HG02610 (cell line): ENCODE results near the gene CDC42BPB.

Source experiments
- ATAC-seq: cut with Tn5 transposase; IDR thresholded peaks from one replicate; pipeline ENCODE4 v1.9.1; 2021; ENCODE audit warnings: mild to moderate bottlenecking, moderate library complexity; ENCODE audit not compliant: unreplicated experiment

Gene CDC42BPB

DNA sequence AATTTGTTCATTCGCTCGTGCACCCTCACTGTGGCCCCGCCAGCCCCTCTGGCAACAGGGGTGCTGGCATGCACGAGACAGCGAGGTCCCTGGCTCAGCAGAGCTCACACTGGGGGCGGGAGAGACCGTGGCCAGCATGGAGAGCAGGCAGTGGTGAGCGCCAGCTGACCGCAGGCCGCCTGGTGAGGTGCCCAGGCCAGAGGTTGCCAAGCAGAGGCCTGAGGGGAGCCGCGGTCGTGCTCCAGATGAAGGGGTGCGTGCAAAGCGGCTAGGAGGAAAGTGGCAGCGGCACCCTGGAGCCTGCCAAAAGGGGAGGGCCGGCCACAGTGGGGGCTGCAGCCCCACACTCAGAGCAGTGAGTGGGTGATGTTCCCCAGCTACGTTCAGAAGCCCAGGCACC, 56.1 kb downstream of the CDC42BPB start:
- no peak for ATAC-seq

DNA sequence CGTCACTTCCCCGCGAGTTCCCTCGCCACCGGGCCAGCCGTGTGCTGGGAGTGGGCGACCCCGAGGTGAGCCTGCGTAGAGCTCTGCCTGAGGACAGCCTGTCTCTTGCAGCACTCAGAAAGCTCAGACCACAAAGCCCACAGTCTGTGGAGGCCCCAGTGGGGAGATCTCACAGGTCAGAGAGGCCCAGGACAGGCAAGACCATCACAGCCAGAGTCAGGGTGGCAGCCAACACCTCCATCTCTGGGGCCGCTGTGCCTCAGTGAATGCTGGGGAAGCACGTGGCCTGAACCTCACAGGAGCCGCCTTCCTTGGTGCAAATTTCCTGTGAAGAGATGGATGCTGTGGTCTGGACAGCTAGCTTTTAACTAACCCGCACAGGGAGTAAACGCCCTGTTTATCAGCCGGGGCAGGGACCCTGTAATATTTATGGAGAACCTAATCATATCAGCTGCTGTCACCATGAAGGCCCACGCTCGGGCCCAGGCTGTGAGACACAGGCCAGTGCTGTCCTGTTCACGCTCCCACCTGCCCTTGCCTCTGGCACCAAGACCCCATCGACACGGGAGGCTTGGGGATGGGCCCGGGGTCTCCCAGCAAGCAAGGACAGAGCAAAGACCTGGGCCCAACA, 56.9 kb downstream of the CDC42BPB start:
- ATAC-seq = no peak

DNA sequence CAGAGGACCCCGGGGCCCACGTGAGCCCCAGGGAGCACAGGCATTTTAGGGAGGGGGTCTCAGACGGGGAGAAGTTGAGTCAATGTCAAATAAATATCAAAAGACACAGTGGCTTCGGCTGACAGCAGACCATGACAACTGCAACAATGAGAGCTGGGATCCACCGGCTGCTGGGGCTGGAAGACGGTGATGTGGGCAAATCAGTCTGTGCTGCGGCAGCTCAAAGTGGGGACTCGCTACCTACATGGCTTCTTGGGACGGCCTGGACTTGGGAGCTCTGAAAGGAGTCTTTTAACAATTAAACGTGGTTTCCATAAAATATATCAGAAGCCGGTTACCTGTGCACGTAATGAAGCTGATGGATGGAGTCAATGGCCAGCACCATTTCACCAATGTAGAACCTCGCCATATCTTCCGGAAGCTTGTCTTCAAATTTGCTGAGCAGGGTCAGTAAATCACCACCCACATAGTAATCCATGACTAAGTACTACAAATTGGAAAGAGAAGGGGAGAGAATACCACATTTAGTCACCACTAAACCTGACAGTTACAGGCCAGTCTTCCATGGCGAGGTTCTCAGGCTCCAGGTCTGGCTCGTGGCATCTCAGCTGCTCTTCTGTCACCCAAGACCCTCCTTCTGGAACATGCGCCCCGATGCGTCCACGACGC, 58.0 kb downstream of the CDC42BPB start:
- ATAC-seq = no peak

DNA sequence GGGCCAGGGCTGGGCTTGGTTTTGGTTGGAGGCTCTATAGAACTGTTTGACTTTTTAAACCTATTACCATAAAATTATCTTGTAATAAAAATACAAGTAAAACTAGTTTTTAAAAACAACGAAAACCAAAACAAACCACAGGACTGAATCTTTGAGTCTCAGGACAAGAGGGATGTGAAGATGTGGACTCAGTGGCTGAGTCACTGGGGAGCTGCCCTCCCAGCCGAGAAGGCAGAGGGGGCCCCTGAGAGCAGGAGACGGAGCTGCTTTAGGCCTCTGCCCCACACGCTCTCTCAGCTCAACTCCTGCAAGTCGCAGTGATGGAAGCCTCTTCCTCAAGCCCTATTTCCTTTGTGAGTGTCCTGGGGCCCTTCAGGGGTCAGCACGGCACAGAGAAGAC, 59.0 kb downstream of the CDC42BPB start:
- ATAC-seq = no peak

DNA sequence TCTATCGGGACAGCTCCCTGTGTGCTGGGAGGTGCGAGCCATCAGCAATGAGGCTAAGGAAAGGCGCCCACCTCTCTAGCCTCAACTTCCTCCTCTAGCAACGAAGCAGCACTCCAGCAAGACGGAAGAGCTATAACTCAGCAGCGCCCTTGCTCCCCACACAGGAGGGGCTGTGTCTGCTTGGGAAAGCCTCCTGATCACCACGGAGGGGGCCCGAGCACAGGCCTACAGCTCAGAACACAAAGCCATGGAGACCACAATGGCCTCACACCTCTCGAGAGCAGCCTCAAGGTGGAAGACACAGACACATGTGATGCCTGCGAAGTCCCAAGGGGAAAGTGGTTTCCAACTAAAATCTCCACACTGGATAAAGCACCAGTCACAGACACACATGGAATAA, 60.4 kb downstream of the CDC42BPB start:
- no peak for ATAC-seq

DNA sequence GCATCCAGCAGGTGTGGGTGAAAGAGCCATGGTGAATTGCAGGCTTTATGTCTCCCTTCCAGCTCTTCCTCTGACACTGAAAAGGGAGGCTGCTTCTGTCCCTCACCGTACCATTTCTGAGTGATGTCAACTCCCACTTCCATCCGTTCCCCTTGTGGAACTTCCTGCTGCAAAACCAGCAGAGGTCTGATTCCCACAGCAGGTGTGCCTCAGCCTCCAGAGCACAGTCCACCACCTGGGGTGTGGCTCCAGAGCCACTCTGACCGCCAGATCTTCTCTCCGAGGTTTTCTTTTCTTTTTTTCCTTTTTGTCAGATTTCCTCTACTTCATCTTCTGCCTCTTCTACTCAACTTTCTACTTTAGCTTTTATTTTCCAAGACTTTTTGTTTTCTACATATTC, 62.7 kb downstream of the CDC42BPB start:
- ATAC-seq = no peak

DNA sequence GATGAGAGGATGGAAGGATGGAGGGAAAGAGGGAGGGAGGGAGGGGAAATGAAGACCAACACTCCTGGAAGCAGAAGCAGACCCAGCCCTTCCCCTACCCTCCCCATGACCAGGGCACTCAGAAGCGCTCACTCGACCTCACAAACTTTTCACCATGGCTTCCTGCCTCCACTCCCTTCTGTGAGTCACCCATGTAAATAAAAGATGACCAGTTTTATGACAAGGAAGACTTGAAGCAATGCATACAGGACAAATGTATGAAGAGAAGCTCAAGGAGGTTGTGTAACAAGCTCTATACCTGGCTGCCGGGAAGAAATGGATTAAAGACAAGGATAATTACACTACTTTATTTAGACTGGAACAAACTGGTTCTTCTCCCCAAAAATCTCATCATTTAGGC, 63.8 kb downstream of the CDC42BPB start:
- no peak for ATAC-seq

DNA sequence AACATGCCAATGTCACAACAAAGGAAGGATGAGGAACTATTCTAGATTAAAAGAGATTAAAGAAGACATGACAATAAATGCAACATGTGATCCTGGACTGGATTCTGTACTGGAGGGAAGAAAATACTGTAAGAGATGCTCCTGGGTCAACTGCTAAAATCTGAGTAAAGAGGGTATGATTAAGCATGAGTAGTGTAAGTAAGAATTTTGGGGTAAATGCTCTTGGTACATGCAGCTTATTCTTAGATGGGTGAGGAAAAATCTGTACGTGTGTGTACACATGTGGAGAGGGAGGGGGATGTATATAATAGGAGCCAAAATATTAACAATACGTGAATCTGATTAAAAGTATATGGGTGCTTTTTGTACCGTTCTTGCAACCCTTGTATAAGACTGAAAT, 66.0 kb downstream of the CDC42BPB start:
- no peak for ATAC-seq

DNA sequence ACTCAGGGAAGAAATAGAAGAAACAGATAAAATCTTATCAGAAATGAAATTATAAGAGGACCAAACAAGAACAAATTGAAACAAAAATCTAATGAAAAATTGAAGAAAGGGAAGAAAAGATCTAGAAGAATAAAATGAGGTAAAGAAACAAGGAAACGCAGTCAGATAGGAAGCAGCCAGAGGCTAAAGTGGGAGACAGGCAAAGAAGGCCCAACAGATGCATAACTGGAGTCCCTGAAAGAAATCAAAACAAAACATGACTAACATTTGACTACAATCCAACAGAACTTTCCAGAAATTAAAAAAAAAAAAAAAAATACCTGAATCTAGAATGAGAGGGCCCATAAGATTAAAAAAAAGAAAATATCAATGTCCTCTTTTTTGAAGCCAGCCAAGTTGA, 69.3 kb downstream of the CDC42BPB start:
- no peak for ATAC-seq

DNA sequence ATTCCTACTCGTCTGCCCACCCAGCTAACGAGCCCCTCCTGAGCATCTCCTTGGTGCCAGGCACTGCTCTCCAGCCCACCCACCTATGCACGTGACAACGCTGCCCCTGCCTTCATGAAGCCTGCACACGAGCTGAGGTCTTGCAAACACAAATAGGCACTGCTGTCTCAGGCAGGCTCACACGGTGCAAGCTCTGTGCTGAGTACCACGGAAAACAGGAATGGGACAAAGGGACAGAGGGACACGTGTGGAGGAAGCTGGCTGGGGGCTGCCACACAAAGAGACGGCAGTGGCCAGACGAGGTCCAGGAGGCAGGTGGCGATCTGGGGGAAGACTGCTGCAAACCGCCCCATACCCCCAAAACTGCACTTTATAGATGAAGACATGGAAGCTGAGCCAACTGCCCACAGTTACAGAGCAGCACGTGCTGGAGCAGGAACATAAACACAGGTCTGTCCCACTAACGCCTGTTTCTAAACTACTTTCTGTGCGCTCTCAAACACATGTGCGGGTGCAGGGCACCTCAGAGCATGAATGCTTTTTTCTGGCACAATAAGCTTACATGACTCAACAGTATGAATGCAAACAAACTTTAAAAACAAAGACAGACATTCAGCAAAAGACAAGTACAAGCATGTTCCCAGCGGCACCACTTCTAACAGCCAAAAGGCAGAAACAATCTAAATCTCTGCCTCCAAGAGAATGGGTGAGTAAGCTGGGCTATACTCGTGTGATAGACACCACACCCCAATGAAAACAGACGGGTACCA, 70.4 kb downstream of the CDC42BPB start:
- no peak for ATAC-seq

DNA sequence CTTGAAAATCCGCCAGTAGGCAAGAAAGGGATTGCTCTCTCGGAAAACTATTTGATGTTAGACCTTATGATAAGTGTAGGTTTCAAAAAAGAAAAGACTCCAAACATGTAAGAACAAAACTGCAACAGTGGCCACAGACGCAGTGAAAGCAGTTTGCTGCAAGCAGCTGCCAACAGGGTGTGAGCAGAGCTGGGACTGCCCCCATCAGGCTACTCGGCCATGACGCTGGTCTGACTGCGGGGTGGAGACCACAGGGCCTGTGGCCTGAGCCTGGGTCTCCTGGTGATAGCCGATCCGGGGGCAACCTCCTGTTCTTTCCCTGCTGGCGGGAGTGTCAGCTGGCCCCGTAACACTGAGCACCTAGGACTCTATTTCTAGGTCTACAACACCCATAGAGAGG, 71.7 kb downstream of the CDC42BPB start:
- no peak for ATAC-seq

DNA sequence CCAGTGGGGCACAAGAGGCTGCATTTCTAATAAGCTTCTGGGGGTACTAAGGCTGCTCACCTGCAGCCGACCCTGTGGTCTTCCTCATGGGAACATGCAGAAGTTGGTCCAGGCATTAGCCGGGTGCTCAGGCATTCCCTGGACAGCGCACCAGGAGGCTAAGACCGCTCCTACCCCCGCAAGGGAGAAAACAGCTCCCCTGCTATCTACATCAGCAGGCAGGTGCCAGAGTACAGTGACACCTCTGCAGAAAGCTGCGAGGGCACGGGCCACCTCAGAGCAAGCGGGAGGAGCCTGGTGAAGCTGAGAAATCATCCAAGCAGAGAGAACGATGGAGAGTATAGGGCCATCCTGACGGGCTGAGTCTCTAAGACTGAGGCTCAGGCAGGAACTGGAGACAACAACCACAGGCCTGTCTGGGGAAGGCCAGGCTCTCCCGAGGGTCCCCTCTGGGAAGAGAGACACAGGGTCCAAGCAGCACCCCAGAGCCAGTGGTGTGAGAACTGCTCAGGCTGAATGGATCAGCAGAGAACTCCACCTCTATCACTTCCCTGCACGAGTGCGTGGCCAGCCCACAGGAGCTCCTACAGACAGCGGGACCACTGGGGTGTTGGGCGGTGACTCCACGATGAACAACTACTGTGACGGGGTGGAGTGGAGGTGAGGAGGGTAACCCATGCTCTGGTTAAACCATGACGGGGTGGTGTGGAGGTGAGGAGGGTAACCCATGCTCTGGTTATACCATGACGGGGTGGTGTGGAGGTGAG, 72.8 kb downstream of the CDC42BPB start:
- ATAC-seq = no peak

DNA sequence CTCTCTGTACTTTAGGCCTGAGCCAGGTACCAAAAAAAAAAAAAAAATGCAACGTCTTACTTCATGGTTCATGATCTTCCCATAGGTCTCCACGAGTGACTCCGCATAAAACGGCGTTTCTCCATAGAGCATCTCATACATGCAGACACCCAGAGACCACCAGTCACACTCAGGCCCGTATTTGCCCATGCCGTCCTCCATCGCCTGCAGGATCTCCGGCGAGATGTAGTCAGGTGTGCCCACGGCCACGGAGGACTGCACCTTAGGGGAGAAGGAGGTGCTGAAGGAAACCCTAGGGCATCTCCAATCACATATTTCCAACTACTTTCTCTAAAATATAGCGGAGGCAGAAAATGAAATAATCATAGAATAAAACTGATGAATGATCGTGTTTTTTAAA, 73.9 kb downstream of the CDC42BPB start:
- ATAC-seq = no peak

DNA sequence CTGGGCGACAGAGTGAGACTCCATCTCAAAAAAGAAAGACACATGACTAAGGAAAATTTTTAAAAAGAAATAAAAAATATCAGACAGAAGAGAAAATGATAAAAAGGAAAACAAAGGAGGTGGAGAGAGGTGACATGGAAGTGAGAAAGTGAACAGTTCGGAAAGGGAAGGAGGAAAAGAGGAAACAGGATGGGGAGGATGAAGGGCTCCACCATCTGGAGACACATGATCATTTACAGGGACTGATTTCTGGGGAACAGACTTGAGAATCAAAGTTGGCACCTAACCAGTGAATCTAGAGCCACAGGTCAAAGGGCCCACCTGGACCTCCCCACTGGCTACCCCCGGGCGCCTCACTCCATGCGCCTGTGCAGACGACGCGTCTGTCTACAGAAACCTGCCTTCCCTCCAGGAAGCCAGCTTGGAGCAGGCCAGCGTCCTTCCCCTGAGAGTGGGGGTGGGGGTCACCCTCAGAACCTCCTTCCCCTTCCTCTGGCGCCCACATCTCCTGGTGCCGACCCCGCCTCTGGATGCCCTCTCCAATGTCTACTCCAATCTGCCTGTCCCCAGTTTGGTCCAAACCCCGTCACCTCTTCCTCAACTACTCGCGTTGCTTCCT, 74.4 kb downstream of the CDC42BPB start:
- no peak for ATAC-seq

DNA sequence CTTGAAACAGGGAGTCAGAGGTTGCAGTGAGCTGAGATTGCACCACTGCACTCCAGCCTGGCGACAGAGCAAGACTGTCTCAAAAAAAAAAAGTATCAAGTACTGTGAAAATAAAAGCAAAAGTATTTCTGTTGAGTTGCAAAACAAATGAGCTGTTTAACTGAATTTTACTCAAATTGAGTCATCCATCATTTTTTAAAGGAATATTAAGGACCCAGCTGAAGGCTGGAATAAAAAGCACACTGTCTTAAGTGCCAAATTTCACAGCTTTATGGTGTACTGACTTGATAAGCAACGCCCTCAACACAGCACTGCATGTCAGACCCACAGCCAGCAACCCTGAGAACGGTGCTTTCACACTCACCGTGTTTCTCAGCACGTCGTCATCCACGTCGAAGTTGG, 76.9 kb downstream of the CDC42BPB start:
- ATAC-seq = no peak

DNA sequence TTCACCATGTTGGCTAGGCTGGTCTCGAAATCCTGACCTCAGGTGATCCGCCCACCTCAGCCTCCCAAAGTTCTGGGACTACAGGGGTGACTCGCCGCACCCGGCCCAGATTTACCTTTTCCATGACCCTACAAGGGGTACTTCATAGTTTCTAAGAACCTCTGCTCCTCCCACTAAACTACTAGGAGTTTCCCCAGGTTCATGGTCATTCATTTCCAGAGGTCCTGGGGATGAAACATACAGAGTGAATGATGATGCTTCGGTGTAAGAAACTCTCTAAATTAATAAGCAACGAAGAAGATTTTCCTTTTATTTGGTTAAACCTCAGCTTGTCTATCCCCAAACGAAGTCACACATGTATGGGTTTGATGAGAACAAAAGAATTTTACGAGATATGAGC, 77.9 kb downstream of the CDC42BPB start:
- ATAC-seq = no peak

DNA sequence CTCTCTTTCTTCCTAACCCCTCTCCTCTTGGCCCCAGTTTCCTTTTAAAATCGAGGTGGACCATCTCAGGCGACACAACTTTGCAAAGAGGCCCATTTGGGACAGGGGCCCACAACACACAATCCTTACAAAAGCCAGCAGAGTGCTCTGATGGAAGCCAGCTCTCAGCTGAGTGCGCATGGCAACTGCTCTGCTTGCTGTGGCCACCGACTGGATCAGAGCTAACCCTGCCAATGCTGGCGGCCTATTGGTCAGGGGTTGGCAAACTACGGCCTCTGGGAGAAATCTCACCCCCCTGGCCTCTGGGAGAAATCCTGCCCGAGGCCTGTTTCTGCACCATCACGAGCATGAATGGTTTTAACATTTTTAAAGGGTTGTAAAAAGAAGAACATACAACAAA, 79.9 kb downstream of the CDC42BPB start:
- ATAC-seq = no peak

DNA sequence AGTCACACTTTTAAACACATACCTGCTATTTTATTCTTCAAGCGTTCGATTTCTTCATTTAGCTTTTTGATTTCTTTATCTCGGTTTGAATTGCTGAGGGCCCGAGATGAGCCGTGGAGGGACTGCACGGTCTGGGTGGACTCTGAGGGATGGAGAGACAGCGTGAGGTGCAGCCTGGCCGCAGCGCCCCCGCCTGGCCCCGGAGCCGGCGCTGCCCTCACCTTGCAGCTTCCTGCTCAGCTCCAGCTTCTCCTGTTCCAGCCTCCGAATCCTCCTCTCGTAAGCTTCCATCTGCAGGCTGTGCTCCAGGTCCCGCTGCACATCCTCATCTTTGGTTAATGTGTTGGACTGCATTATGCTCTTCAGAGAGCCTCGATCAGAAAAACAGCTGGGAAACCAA, 81.7 kb downstream of the CDC42BPB start:
- ATAC-seq = no peak

DNA sequence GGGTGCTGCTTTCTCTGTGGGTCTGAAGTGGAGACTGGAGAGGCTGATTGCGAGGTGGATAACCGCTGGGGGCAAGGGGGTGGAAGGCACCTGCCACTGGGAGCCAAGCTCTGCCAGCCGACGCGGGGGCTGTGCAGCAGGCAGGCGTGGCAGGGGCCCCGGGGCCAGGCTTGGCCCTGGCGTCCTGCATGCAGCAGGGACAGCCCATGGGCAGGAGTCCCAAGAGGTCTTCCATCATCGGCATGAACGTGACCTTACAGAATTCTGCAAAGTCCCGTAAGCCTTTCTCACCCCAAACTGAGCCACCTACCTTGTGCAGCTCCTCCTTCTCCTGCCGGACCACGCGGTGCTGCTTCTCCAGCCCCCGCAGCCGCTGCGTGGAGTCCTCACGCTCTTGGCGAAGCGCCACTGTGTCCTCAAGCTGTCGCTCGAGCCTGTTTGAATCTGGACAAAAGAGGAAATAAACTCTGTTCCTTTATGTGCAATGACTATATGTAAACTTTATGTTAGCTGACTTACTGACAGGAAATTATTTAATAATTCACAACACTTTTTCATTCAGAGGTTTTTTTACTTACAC, 83.6 kb downstream of the CDC42BPB start:
- ATAC-seq = no peak

DNA sequence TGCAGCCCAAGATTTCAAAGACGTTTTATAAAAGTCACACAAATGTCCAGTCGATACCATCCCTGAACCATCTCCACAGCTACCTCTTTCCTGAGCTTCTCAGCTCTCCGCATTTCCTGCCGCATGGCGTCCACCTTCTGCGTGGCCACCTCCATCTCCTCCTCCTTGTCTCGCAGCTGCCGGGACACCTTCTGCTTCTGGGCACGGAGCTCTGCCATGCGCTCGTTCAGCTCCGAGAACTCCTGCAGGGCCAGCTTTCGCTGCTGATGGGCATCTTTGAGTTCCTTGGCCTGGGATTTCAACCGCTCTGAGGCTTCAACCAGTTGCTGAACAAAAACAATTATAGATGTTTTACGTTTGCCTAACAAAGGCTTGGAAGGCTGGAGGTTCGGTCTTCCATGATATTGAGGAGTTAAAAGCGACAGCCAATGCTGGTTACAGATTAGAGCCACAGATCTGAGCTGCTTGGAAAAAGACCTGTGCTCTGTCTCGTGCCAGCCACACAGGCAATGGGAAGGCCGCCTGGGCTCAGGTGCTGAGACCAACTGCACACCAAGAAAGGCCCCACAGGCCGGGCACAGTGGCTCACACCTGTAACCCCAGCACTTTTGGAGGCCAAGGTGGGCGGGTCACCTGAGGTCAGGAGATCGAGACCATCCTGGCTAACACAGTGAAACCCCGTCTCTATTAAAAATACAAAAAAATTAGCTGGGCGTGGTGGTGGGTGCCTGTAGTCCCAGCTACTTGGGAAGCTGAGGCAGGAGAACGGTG, 85.3 kb downstream of the CDC42BPB start:
- ATAC-seq = no peak
